GM18519 (cell line): Measurements from ENCODE around the gene PPFIA4.

Source experiments
- ATAC-seq: cut with Tn5 transposase; IDR thresholded peaks from one replicate; pipeline ENCODE4 v1.9.1; 2021; ENCODE audit warnings: mild to moderate bottlenecking, moderate library complexity; ENCODE audit not compliant: unreplicated experiment, low FRiP score

PPFIA4 gene

DNA sequence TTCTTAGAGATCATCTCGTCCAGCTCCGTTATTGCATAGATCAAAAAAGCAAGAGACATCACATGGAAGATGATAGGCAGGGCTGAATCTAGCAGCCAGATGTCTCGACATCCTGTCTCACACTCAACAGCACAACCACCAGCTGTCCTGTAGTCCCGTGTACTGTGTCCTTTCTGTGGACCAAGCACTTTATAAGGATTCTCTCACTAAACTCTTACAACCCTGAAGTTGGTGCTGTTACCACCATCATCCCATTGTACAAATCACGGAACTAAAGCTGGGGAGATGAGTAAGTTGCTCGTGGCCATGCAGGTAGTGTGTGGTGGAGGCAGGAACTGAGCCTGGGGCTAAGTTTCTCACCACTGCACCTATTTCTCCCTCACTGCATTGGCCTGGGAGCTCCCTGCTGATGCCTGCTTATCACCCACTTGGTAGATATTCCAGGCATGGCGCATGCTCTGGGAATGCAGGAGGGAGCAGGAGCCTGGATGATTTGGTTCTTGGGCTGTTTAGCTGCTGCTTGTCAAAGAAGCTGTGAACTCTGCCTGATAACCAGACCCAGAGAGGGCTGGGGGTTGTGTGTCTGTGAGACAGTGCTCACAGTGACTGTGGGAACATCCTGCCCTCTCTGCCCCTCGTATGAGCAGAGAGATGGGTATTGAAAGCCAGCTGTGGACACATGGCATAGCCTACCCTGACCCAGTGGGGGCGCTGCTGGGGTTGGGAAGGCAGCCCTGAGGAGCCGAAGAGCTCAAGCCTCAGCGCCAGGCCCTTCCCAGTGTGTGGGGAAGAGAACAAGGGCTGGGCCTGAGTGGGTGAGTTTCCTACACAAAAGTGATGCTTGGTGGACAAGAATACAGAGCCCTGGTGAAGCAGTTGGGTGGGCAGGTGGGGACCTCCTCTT lies 13.6 kb downstream of the PPFIA4 start:
- ATAC-seq: no peak

DNA sequence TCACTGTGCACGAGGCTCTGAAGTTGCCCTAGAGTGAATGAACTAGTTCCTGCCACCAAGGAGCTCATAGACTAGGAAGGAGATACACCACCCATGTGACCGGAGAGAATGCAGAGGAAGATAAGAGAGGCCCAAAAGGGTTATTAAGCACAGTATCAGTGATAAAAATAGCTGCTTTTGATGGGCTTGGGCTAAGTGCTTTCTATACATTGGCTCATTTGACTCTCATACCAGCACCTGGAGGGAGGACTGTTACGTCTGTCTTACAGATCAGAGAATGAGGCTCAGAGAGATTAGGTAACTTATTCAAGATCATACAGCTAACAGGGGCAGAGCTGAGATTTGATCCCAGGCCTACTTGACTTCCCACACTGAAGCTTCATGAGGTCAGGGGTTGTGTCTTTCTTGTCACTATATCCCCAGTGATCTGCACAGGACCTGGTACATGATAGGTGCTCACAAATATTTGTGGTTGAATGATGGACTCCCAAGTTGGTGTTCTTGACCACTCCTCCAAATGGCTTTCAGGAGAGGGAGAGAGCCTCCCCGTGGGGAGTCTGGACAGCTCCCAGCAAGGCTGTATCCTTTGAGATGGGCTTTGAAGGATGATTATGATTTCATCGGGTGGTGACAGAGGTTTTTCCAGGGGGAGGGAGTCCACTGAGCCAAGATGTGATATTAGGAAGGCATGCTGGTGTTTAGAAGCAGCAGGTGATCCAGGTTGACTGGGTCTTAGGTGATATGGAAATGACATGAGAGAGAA lies 14.4 kb downstream of the PPFIA4 start:
- no peak for ATAC-seq

DNA sequence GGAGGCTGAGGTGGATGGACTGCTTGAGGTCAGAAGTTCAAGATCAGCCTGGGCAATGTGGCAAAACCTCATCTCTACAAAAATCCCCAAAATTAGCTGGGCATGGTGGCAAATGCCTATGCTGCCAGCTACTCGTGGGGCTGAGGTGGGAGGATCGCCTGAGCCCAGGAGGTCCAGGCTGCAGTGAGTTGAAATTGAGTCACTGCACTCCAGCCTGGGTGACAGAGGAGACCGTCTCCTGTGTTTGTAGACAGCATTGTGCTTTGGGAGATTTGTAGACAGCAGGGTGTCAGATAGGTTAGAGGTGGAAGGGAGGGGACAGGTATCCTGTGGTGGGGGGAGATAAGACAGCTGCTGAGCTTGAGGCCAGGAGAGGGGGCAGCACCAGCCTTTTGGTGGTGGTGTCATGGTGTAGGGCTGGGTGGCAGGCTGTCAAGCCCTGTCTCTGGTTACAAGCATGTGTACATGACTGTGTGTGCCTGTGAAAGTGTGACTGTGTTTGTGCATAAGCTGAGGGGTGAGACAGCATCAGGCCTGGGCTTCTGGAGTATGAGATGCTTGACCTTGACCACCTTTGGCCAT lies 15.2 kb downstream of the PPFIA4 start:
- ATAC-seq: no peak

DNA sequence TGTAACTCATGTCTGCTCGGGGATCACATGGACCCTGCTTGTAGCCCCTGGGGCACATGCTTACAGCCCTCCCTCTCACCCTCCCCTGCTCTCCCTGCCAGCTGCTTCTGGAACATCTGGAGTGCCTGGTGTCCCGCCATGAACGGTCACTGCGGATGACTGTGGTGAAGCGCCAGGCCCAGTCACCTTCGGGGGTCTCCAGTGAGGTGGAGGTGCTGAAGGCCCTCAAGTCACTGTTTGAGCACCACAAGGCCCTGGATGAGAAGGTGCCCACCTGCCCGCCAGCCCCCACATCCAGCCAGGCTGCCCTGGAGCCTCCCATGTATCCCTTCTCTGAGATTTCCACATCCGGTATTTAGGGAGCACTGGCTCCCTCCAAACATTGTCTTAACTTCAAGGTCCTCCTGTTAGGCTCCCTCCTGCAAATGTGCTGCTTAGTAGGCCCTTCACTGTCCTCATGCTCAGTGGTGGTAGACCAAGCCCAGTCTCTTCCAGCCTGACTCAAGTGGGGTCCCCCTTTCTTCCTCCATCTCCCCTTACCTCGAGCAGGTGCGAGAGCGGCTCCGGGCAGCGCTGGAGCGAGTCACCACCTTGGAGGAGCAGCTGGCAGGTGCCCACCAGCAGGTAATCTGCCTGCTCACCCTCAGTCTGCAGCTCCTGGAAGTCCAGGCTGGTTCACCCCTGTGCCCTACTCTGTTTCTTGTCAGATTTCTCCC lies 17.7 kb downstream of the PPFIA4 start:
- no peak for ATAC-seq

DNA sequence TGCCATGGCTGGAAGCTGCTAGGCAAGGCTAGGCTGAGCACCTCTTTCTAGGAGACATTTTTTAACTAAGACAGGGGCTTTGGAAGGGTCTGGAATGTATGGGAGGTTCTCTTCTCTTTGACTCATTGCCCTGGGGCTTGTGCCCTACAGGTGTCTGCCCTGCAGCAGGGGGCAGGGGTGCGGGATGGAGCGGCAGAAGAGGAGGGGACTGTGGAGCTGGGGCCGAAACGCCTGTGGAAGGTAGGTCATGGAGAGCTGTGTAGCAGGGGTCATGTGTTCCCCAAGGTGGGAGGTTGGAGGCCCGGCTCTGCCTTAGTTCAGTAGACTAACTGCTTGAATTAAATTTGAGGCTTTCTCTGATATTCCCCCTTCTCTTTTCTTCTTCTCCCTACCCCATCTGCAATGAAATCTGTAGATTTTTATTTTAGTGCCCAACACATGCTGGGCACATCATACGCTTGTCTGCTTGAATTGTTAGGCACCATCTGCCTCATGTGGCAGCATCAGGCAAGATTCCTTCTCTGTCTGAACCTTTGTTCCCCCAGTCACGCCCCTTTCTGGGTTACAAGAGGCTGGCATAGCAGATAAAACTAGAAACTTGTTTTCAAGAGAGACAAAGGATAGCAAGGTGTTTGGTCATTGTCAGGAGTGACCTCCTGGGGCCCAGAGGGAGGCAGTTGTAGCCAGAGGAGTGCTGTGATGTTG lies 18.4 kb downstream of the PPFIA4 start:
- no peak for ATAC-seq

DNA sequence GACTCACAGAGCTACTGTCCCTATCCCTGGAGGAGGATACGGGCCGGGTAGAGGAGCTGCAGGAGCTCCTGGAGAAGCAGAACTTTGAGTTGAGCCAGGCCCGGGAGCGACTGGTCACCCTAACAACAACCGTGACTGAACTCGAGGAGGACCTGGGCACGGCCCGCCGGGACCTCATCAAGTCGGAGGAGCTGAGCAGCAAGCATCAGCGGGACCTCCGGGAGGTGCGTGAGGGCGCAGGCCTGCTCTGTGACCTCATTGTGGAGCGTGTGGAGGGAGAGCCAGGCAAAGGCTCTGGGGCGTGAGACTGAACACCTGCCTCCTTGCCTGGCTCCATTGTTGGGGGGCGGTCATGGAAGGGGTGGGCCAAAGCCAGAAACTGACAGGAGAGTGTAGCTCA lies 19.0 kb downstream of the PPFIA4 start:
- ATAC-seq: no peak

DNA sequence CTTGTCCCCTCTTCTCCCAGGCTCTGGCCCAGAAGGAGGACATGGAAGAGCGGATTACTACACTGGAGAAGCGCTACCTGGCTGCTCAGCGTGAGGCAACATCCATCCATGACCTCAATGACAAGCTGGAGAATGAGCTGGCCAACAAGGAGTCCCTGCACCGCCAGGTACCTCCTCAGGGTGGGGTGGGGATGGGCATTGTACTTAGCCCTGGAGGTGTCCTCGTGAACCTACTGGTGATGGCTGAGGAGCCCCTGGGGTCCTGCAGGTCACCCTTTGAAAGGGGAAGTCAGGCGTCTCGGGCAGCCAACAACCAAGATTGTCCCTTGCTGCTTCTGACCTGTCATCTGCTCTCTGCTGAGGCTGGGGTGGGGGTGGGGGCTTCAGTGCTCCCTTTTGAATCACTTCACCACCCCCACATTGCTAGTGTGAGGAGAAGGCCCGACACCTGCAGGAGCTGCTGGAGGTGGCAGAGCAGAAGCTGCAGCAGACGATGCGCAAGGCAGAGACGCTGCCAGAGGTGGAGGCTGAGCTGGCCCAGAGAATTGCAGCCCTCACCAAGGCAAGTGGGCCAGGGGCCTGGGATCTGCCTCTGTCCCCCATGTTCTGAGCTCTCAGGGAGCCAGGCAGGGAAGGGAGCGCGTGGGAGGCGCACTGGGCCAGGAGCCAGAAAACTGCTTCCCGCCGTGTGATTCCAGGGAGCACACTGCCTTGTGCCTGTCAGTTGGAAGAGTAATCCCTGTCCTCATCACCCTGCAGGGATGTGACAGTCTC lies 19.7 kb downstream of the PPFIA4 start:
- no peak for ATAC-seq

DNA sequence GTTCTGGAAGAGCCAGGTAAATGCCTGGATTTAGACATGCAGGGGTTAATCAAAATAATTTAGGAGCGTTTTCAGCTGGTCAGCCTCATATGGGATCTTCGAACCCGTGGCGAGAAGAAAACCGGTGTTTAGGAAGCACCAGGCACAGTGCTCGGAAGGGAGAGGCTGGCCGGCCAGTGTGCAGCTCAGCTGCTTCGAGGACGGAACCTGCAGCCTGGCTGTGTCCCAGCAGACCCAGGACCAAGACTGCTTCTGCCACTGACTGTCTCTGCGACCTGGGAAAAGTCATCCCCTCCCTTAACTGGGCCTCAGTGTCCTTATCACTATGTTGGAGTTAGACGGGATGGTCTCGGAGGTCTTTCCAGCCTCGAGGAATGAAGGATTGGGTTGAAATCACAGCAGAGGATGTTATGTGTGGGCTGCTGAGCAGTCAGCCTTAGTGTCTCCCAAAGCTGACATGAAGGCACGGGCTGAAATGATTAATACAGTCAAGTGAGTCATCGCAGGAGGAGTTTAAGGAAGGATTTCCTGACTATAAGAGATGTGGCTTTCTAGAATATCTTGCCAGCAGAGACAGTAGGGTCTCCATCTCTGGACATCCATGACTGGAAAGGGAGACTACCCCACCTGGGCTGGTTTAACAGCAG lies 20.8 kb downstream of the PPFIA4 start:
- no peak for ATAC-seq

DNA sequence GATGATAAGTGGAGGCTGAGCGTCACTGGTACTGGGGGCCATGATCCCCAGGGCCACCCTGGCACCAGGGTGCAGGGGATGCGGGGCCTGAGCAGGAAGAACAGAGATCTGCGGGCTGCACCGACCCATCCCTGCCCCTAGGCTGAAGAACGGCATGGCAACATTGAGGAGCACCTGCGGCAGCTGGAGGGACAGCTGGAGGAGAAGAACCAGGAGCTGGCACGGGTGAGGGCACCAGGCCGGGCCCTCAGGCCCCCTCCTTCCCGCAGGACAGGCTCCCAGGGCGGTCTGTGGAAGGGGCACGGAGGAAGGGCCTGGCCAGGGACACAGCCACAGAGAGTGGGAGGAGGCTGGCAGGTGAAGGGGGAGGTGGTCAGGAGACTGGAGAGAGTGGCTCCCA lies 21.8 kb downstream of the PPFIA4 start:
- ATAC-seq: no peak

DNA sequence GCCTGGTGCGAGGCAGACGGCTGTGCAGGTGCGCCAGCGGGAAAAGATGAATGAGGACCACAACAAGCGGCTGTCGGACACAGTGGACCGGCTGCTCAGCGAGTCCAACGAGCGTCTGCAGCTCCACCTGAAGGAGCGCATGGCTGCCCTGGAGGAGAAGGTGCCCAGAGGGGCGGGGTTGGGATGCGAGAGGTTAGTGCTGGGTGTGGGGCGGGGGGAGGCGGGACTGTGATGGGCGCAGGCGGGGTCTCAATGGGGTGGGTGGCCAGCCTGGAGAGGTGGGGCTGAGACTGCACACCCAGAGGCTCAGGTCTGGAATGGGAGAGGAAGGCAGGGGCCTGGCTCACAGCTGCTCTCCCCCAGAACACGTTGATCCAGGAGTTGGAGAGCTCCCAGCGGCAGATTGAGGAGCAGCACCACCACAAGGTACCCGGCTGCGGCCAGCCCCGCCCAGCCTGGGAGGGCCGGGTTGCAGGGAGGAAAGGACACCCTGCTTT lies 22.3 kb downstream of the PPFIA4 start:
- ATAC-seq: no peak

DNA sequence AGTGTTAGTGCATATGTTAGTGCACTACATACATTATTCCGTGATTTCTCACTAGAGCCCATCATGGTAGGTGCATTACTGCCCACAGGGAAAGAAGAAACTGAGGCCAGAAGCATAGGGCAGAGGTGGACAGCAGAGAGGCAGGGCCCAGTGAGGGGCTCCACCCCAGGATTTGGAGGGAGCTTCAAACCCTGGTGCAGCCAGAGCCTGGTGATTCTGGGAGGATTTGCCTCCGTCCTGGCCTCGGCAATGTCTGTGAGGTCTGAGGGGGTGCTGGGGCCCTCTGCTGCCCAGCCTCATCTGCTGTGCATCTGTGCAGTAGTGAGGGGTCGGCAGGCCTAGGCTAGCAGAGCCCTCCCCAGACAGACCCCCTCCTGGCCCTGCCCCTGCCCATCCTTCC lies 22.8 kb downstream of the PPFIA4 start:
- no peak for ATAC-seq

DNA sequence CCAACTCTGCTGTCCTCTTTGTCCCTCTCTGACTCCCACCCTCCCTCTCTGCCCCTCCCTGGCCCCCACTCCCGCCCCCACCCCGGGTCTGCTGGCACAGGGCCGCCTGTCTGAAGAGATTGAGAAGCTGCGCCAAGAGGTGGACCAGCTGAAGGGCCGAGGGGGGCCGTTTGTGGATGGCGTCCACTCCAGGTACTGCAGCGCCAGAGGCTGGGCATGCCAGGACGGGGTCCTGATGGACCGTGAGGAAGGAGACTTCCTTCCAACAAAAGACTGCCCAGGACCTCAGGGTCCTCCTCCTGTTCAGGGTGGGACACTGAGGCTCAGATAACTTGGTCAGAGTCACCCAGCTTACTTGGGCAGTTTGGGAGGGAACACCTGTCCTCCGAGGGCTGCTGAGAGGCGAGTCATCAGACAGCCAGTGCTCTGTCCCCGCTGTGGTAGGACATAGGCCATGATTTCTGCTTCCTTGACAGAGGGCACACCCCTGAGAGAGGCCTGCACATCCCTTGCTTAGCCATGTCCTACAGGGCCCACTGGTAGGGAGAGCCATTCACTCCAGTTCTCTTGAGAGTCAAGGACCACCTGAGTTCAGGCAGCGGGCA lies 23.4 kb downstream of the PPFIA4 start:
- ATAC-seq: no peak

DNA sequence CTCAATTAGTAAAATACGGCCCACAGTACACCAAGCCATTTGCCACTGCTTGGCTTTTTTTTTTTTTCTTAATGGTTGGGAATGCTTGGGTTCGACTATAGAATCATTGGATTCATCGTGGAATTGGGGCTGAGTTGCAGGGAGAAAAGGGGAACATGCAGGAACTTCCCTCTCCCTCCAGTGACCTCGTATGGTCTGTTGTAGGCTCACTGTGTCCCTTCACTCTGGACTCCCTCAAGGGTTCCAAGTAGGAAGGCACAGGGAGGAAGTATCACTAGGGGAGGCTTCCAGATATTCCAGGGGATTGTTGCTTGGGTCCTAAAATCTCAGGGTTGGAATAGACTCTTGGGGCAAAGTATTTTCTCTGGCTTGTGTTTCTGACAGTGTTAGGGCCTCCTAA lies 24.5 kb downstream of the PPFIA4 start:
- ATAC-seq: no peak

DNA sequence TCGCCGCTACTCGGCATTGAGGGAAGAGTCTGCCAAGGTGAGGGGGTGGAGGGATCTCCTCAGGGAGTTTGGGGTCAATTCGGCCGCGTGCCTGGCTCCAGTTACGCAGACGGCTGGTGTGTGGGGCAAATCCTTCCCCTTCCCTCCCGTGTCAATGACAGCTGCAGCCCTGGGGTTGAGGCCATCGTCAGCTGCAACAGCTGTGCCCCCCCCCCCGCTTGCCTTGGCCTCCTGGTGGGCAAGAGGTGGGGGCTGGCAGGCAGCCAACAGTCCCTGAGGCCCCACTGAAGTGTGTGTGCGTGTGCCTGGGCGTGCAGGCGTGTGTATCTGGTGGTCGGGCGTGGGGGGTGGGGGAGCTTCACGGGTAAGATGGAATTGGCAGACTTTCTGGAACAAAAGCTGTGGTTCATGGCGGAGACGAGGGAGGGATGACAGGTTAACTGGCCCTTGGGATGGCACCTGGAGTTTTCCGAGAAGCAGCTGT lies 25.6 kb downstream of the PPFIA4 start:
- no peak for ATAC-seq

DNA sequence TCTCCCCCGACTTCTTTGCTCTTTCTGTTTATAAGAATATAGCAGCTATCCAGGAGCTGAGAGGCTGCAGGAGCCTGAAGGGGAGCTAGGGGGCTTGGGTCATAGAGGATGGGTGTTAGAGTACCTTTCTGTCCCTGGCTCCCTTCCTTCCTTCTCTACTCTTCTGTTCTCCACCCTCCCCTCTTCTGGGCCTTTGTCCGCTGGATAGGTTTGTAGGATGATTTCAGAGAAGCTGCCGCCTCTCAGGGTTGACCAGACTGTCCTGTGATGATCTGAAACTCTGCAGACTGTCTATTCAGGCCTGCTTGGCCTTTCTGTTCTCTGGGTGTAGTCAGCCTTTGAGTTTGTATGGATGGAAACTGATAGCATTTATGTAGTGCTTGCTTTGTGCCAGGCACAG lies 26.3 kb downstream of the PPFIA4 start:
- ATAC-seq: no peak

DNA sequence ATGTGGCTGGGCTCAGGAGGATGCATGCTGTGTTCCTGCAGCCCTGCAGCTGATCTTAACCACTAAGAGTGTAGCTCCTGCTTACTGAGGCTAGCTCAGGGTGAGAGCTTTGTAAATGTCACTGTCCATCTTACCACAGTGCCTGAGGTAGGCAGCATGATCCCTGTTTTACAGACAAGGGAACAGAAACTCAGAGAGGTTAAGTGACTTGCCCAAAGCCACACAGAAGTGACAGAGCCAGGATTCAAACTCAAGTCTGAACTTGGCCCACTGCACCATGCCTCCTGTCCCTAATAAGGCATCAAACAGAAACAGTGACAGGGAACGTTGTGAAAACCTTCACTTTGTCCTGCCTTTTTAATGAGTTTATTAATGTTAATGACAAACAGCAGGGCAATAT lies 27.9 kb downstream of the PPFIA4 start:
- ATAC-seq: no peak

DNA sequence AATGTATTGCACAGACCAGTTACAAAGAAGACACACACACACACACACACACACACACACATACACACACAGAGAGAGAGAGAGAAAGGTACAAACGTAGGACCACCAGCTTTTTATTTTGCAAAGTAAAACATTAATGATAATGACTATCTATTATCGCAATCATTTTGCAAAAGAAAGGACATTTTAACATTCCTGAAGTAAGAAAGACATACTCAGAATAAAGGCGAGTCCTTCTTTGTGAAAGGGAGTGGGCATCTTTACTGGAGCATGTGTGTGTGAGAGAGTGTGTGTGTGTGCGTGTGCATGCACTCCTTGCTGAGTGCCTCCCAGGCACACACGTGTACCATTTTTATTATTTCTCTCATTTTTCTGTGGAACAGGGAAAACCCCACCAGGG lies 28.4 kb downstream of the PPFIA4 start:
- ATAC-seq: no peak

DNA sequence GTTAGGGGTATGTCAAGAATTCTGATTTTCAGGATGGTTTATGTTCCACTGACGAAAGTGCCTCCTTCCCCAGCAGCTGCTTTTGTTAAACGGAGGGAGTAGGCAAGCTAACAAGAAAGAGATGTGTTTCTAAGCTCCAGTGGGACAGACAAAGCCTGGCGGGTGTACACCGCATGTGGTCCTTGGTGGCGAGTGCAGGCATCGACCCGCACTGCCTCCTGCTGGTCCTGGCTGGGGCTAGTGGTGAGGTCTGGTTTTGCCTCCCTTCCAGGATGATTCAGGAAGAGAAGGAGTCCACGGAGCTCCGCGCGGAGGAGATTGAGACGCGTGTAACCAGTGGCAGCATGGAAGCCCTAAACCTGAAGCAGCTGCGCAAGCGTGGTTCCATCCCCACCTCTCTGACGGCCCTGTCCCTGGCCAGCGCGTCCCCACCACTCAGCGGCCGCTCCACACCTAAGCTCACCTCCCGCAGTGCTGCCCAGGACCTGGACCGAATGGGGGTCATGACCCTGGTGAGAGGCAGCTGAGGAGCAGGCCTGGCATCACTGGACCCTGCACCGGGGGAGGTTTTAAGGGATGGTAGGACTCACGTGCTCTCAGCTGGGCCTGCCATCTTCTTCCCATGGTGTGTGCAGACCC lies 29.0 kb downstream of the PPFIA4 start:
- ATAC-seq: no peak
